Spleen (tissue), 11 donors: Measurements from ENCODE around the gene PEX5L. TPM values are rescaled to one million over a fixed set of nuclear protein-coding genes. Genes with fewer than 3 reads are reported as not detected.

Source experiments
- DNase-seq: peaks from one replicate; pipeline ENCODE4 v3.0.0-alpha.2; 2020
- H3K27ac ChIP-seq, 8 donors: fragments of 200-600 bp; sonication (generic) in 7 of 8; 1 replicate in 4 of 8; 2 replicates in 4 of 8; pipeline versions ENCODE4 v1.5.0 to v1.8.0; 2016 to 2021; ENCODE audit warnings: inconsistent platforms in 4 of 8, mild to moderate bottlenecking in 4 of 8, moderate library complexity in 1 of 8
- H3K27me3 ChIP-seq, 7 donors: fragments of 200-600 bp; sonication (generic) in 6 of 7; replicated peaks in 1 of 7; 1 replicate in 4 of 7; 2 replicates in 3 of 7; pipeline versions ENCODE4 v1.5.0 to v1.8.0; 2016 to 2021; ENCODE audit warnings: inconsistent platforms in 3 of 7, mild to moderate bottlenecking in 1 of 7
- H3K36me3 ChIP-seq, 6 donors: fragments of 200-600 bp; sonication (generic) in 5 of 6; 1 replicate in 4 of 6; 2 replicates in 2 of 6; pipeline versions ENCODE4 v1.5.0 to v1.8.0; 2016 to 2021; ENCODE audit warnings: inconsistent platforms in 2 of 6
- H3K4me1 ChIP-seq, 6 donors: fragments of 200-600 bp; sonication (generic) in 5 of 6; 1 replicate in 3 of 6; 2 replicates in 3 of 6; pipeline versions ENCODE4 v1.5.0 to v1.8.0; 2016 to 2021; ENCODE audit warnings: inconsistent platforms in 3 of 6
- H3K4me3 ChIP-seq, 8 donors: fragments of 200-600 bp; sonication (generic) in 7 of 8; 1 replicate in 4 of 8; 2 replicates in 4 of 8; pipeline versions ENCODE4 v1.5.0 to v1.8.0; 2016 to 2021; ENCODE audit warnings: inconsistent platforms in 4 of 8, mild to moderate bottlenecking in 4 of 8, moderate library complexity in 2 of 8
- H3K9me3 ChIP-seq, 8 donors: fragments of 200-600 bp; sonication (generic) in 7 of 8; 1 replicate in 4 of 8; 2 replicates in 4 of 8; pipeline versions ENCODE4 v1.5.0 to v1.8.0; 2016 to 2021; ENCODE audit warnings: inconsistent platforms in 4 of 8
- CTCF ChIP-seq, 11 experiments: fragments of 200-600 bp in 7 of 11; fragments of 450-650 bp in 4 of 11; sonication (generic) in 4 of 11; IDR thresholded peaks in 8 of 11; conservative IDR thresholded peaks in 3 of 11; 1 replicate in 7 of 11; 2 replicates in 4 of 11; pipeline versions ENCODE4 v1.4.0 to v1.8.0; 2016 to 2021; ENCODE audit warnings: antibody characterized with exemption in 11 of 11, inconsistent platforms in 4 of 11, mild to moderate bottlenecking in 1 of 11
- POLR2A ChIP-seq, 3 donors: fragments of 450-650 bp; IDR thresholded peaks; one replicate each; pipeline ENCODE4 v1.5.1; 2017; ENCODE audit warnings: antibody characterized with exemption in 3 of 3, mild to moderate bottlenecking in 1 of 3
- POLR2AphosphoS5 ChIP-seq, 3 donors: sonication (generic); formaldehyde crosslinking; IDR thresholded peaks; one replicate each; pipeline ENCODE4 v1.5.1; 2017; ENCODE audit warnings: antibody characterized with exemption in 3 of 3
- WGBS, 5 donors: extraction: QIAGEN DNeasy Blood & Tissue Kit in 3 of 5; methylation state at CpG; one replicate each; pipeline versions ENCODE4 v1.1.5 to v1.1.7; 2013 to 2018; 5-methylcytosine and 5-hydroxymethylcytosine counted together
- intact Hi-C: fragments of 100-400 bp; cut with DNase I; formaldehyde crosslinking; loops from one replicate; pipeline ENCODE4 v1.15.0; 2023; ENCODE audit warnings: low total_unique reads
- polyA plus RNA-seq, 3 donors: library from polyadenylated mRNA; stranded (reverse); fragments of 200-250 nt; gene quantifications; one replicate each; pipeline ENCODE4 v1.2.1, GENCODE V29; 2013
- total RNA-seq, 7 donors: library from RNA; depleted of rRNA in 3 of 7; stranded (reverse); fragments of >200 nt in 3 of 7; fragmentation: NEBNext Ultra II Directional in 4 of 7; extraction: Animal tissue kit (Norgen Biotek cat#: 25700) in 4 of 7; gene quantifications; one replicate each; pipeline versions ENCODE4 v1.1.0 to v1.2.1, GENCODE V29; 2016 to 2021
- donor health status: healthy with polysubstance abuse.
- donor health status: DM: no; HTN: no; CAD: no; lungs with moderate emphysema.
- donor health status: DM: no; HTN: no; CAD: no.
- donor health status: Bipolar disorder and iron deficiency.
- donor health status: healthy.
- donor health status: DM: no; HTN: no; CAD: no.
- donor health status: DM: yes; HTN: yes; CAD: no.

Gene PEX5L
- total and polyA plus RNA-seq, 10 donors, result under 0.01 to 0.55 (median 0.02) TPM; not detected in 7

GRCh38 chr3:179806177-179806576, 230.6 kb downstream of the PEX5L start:
- no peak overlapping the region for H3K27ac ChIP-seq
- intact Hi-C loops, result no loop called here
- no peaks in the 10 kb centered on the region for H3K9me3 ChIP-seq
- H3K4me3 ChIP-seq, result no peak overlapping the region
- no peaks in the 10 kb centered on the region for H3K27me3 ChIP-seq
- H3K4me1 ChIP-seq, result no peaks in the 10 kb centered on the region
- TF ChIP-seq POLR2A (IDR thresholded peaks at IDR 0.05), result no peak
- H3K36me3 ChIP-seq, result no peaks in the 10 kb centered on the region
- 83 to 96% (median 87%) methylated on average over 5 of the region's 5 CpGs for WGBS, 5 donors
- DNase-seq, result no peak

GRCh38 chr3:179801856-179802255, 234.9 kb downstream of the PEX5L start:
- Histone ChIP-seq H3K27me3 (no peaks in the 10 kb centered on the region), H3K36me3 (no peaks in the 10 kb centered on the region), H3K27ac (no peak overlapping the region), H3K4me3 (no peak overlapping the region), H3K9me3 (no peaks in the 10 kb centered on the region), H3K4me1 (no peaks in the 10 kb centered on the region)
- intact Hi-C loops, result no loop called here
- 81 to 95% (median 86%) methylated on average over 4 of the region's 4 CpGs for WGBS, 5 donors
- no peak for TF ChIP-seq CTCF (IDR thresholded peaks at IDR 0.05 in 8 of 11, conservative IDR thresholded peaks at IDR 0.05 in 3 of 11)
- TF ChIP-seq POLR2AphosphoS5 (IDR thresholded peaks at IDR 0.05), result no peak
- no peak for TF ChIP-seq POLR2A (IDR thresholded peaks at IDR 0.05)
- DNase-seq, result no peak

- Histone ChIP-seq H3K27ac (no peak overlapping the region), H3K27me3 (no peaks in the 10 kb centered on the region), H3K4me3 (no peak overlapping the region), H3K9me3 (no peaks in the 10 kb centered on the region), H3K36me3 (no peaks in the 10 kb centered on the region), H3K4me1 (no peaks in the 10 kb centered on the region)
- DNase-seq, result no peak
- intact Hi-C loops, result no loop called here
- TF ChIP-seq CTCF (IDR thresholded peaks at IDR 0.05 in 8 of 11, conservative IDR thresholded peaks at IDR 0.05 in 3 of 11), result no peak
Observed at GRCh38 chr3:179801263-179801662, 235.5 kb downstream of the PEX5L start.

GRCh38 chr3:179797192-179797591, 239.5 kb downstream of the PEX5L start:
- Histone ChIP-seq H3K27me3 (no peaks in the 10 kb centered on the region), H3K9me3 (no peaks in the 10 kb centered on the region), H3K4me1 (no peaks in the 10 kb centered on the region), H3K4me3 (no peak overlapping the region), H3K36me3 (no peaks in the 10 kb centered on the region), H3K27ac (no peak overlapping the region)
- DNase-seq, result no peak
- 85 to 90% (median 87%) methylated on average over 1 of the region's 1 CpG for WGBS, 5 donors
- intact Hi-C loops, result no loop called here
- TF ChIP-seq POLR2AphosphoS5 (IDR thresholded peaks at IDR 0.05) (no peak), POLR2A (IDR thresholded peaks at IDR 0.05) (no peak), CTCF (IDR thresholded peaks at IDR 0.05 in 8 of 11, conservative IDR thresholded peaks at IDR 0.05 in 3 of 11) (no peak)

- intact Hi-C loops, result no loop called here
- WGBS, 5 donors, result 74 to 86% (median 79%) methylated on average over 4 of the region's 4 CpGs
- H3K27me3 ChIP-seq, result no peaks in the 10 kb centered on the region
Observed at GRCh38 chr3:179796421-179796820, 240.3 kb downstream of the PEX5L start.

More at GRCh38 chr3:179796421-179796820, 240.3 kb downstream of the PEX5L start:
- H3K36me3 ChIP-seq, result no peaks in the 10 kb centered on the region
- no peaks in the 10 kb centered on the region for H3K4me1 ChIP-seq
- no peak overlapping the region for H3K27ac ChIP-seq
- H3K4me3 ChIP-seq, result no peak overlapping the region
- no peaks in the 10 kb centered on the region for H3K9me3 ChIP-seq
- TF ChIP-seq CTCF (IDR thresholded peaks at IDR 0.05 in 8 of 11, conservative IDR thresholded peaks at IDR 0.05 in 3 of 11), result no peak
- TF ChIP-seq POLR2A (IDR thresholded peaks at IDR 0.05), result no peak
- no peak for TF ChIP-seq POLR2AphosphoS5 (IDR thresholded peaks at IDR 0.05)
- DNase-seq, result no peak
